ENCODE measurements around the gene FGFBP1. TPM values are rescaled to one million over a fixed set of nuclear protein-coding genes. Genes with fewer than 3 reads are reported as not detected.

The FGFBP1 gene
- total and polyA plus RNA-seq, 4 donors: 7.1 to 45.7 (median 19.7) TPM; not detected in 1

- 92 to 93% methylated on average over 2 of the region's 2 CpGs for WGBS, 2 donors
- DNase-seq (no peak), ATAC-seq (ENCODE audit: insufficient read depth, low FRiP score) (no peak)
- peaks cover 0 to 5% (median 0%) of the 10 kb centered on the region in 4 donors for H3K36me3 ChIP-seq (ENCODE audit: control insufficient read depth in 4 of 4, insufficient read depth in 4 of 4, low read length in 4 of 4)
- H3K27me3 ChIP-seq (ENCODE audit: control insufficient read depth in 3 of 3, insufficient read depth in 3 of 3, low read length in 2 of 3): peaks cover 0 to 3% (median 0%) of the 10 kb centered on the region in 3 donors
- H3K9ac ChIP-seq (ENCODE audit: insufficient read depth in 1 of 2, low read length in 2 of 2): no peak overlapping the region
- no peaks in the 10 kb centered on the region for H3K4me1 ChIP-seq (ENCODE audit: control insufficient read depth in 5 of 5, insufficient read depth in 5 of 5, low read length in 5 of 5)
- H3K4me3 ChIP-seq: no peak overlapping the region
- H3K27ac ChIP-seq (ENCODE audit: low read depth in 1 of 2, low read length in 1 of 2): no peak overlapping the region
- peaks cover 0 to 4% (median 0%) of the 10 kb centered on the region in 4 donors for H3K9me3 ChIP-seq (ENCODE audit: control insufficient read depth in 4 of 4, insufficient read depth in 3 of 4, low read length in 3 of 4)
- TF ChIP-seq, protein P1, sequence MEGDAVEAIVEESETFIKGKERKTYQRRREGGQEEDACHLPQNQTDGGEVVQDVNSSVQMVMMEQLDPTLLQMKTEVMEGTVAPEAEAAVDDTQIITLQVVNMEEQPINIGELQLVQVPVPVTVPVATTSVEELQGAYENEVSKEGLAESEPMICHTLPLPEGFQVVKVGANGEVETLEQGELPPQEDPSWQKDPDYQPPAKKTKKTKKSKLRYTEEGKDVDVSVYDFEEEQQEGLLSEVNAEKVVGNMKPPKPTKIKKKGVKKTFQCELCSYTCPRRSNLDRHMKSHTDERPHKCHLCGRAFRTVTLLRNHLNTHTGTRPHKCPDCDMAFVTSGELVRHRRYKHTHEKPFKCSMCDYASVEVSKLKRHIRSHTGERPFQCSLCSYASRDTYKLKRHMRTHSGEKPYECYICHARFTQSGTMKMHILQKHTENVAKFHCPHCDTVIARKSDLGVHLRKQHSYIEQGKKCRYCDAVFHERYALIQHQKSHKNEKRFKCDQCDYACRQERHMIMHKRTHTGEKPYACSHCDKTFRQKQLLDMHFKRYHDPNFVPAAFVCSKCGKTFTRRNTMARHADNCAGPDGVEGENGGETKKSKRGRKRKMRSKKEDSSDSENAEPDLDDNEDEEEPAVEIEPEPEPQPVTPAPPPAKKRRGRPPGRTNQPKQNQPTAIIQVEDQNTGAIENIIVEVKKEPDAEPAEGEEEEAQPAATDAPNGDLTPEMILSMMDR (IDR thresholded peaks at IDR 0.05; ENCODE audit: control extremely low read depth, extremely low read depth): no peak
Observed at GRCh38 chr4:15983610-15984009, 45.1 kb upstream of the FGFBP1 start.

GRCh38 chr4:15982842-15983524 is 44.4 kb upstream of the FGFBP1 start:
- WGBS, 2 donors: 91 to 92% methylated on average over 8 of the region's 8 CpGs
- TF ChIP-seq, protein P1 (IDR thresholded peaks at IDR 0.05; ENCODE audit: control extremely low read depth, extremely low read depth): no peak
- Histone ChIP-seq H3K36me3 (ENCODE audit: control insufficient read depth in 4 of 4, insufficient read depth in 4 of 4, low read length in 4 of 4) (peaks cover 0 to 5% (median 0%) of the 10 kb centered on the region in 4 donors), H3K9me3 (ENCODE audit: control insufficient read depth in 4 of 4, insufficient read depth in 3 of 4, low read length in 3 of 4) (peaks cover 0 to 4% (median 0%) of the 10 kb centered on the region in 4 donors), H3K27ac (ENCODE audit: low read depth in 1 of 2, low read length in 1 of 2) (no peak overlapping the region), H3K4me3 (no peak overlapping the region), H3K27me3 (ENCODE audit: control insufficient read depth in 3 of 3, insufficient read depth in 3 of 3, low read length in 2 of 3) (peaks cover 0 to 3% (median 0%) of the 10 kb centered on the region in 3 donors), H3K4me1 (ENCODE audit: control insufficient read depth in 5 of 5, insufficient read depth in 5 of 5, low read length in 5 of 5) (no peaks in the 10 kb centered on the region), H3K9ac (ENCODE audit: insufficient read depth in 1 of 2, low read length in 2 of 2) (no peak overlapping the region)
- ATAC-seq (ENCODE audit: insufficient read depth, low FRiP score) (no peak), DNase-seq (no peak)

GRCh38 chr4:15976456-15977447 is 38.2 kb upstream of the FGFBP1 start:
- ATAC-seq (ENCODE audit: insufficient read depth, low FRiP score): no peak
- no peak for DNase-seq
- no peaks in the 10 kb centered on the region for H3K4me1 ChIP-seq (ENCODE audit: control insufficient read depth in 5 of 5, insufficient read depth in 5 of 5, low read length in 5 of 5)
- TF ChIP-seq, protein P1 (IDR thresholded peaks at IDR 0.05; ENCODE audit: control extremely low read depth, extremely low read depth): no peak
- H3K27me3 ChIP-seq (ENCODE audit: control insufficient read depth in 3 of 3, insufficient read depth in 3 of 3, low read length in 2 of 3): peaks cover 0 to 3% (median 0%) of the 10 kb centered on the region in 3 donors
- H3K9ac ChIP-seq (ENCODE audit: insufficient read depth in 1 of 2, low read length in 2 of 2): no peak overlapping the region
- WGBS, 2 donors: 83 to 87% methylated on average over 7 of the region's 7 CpGs
- no peak overlapping the region for H3K27ac ChIP-seq (ENCODE audit: low read depth in 1 of 2, low read length in 1 of 2)
- H3K4me3 ChIP-seq: no peak overlapping the region
- no peaks in the 10 kb centered on the region for H3K36me3 ChIP-seq (ENCODE audit: control insufficient read depth in 4 of 4, insufficient read depth in 4 of 4, low read length in 4 of 4)
- H3K9me3 ChIP-seq (ENCODE audit: control insufficient read depth in 4 of 4, insufficient read depth in 3 of 4, low read length in 3 of 4): no peaks in the 10 kb centered on the region
